Heart left ventricle (tissue), 16 donors: Measurements from ENCODE around the gene SEMA4G. TPM values are rescaled to one million over a fixed set of nuclear protein-coding genes. Genes with fewer than 3 reads are reported as not detected.

Source experiments
- ATAC-seq, 4 donors: fragments of 200-7000 bp; cut with Tn5 transposase; one replicate each; pipeline ENCODE4 v1.9.1; 2020 to 2022; ENCODE audit warnings: moderate library complexity in 4 of 4, mild to moderate bottlenecking in 3 of 4, moderate number of reproducible peaks in 1 of 4
- DNase-seq, 5 donors: peaks; one replicate each; pipeline ENCODE4 v3.0.0-alpha.2; 2020
- H3K27ac ChIP-seq, 12 donors: fragments of 200-600 bp; sonication (generic) in 4 of 12; one replicate each; pipeline versions ENCODE4 v1.5.0 to v1.8.0; 2016 to 2022; ENCODE audit warnings: mild to moderate bottlenecking in 2 of 12
- H3K27me3 ChIP-seq, 9 donors: fragments of 200-600 bp; sonication (generic) in 2 of 9; one replicate each; pipeline versions ENCODE4 v1.5.1 to v1.8.0; 2016 to 2022; ENCODE audit warnings: mild to moderate bottlenecking in 3 of 9
- H3K36me3 ChIP-seq, 9 donors: fragments of 200-600 bp; sonication (generic) in 2 of 9; one replicate each; pipeline versions ENCODE4 v1.5.0 to v1.8.0; 2018 to 2022; ENCODE audit warnings: mild to moderate bottlenecking in 2 of 9
- H3K4me1 ChIP-seq, 12 donors: fragments of 200-600 bp; sonication (generic) in 4 of 12; one replicate each; pipeline versions ENCODE4 v1.5.0 to v1.8.0; 2016 to 2022; ENCODE audit warnings: mild to moderate bottlenecking in 3 of 12
- H3K4me3 ChIP-seq, 12 donors: fragments of 200-600 bp; sonication (generic) in 4 of 12; one replicate each; pipeline versions ENCODE4 v1.5.0 to v1.8.0; 2017 to 2022; ENCODE audit warnings: mild to moderate bottlenecking in 9 of 12, moderate library complexity in 4 of 12
- H3K9me3 ChIP-seq, 12 donors: fragments of 200-600 bp; sonication (generic) in 4 of 12; one replicate each; pipeline versions ENCODE4 v1.5.0 to v1.8.0; 2016 to 2022; ENCODE audit warnings: mild to moderate bottlenecking in 1 of 12
- CTCF ChIP-seq, 12 donors: fragments of 200-600 bp; sonication (generic) in 4 of 12; IDR thresholded peaks; one replicate each; pipeline versions ENCODE4 v1.5.0 to v1.8.0; 2018 to 2022; ENCODE audit warnings: antibody characterized with exemption in 12 of 12, mild to moderate bottlenecking in 5 of 12
- POLR2A ChIP-seq, 2 donors: fragments of 450-650 bp; IDR thresholded peaks; one replicate each; pipeline ENCODE4 v1.6.1; 2017; ENCODE audit warnings: antibody characterized with exemption in 2 of 2, mild to moderate bottlenecking in 2 of 2, moderate library complexity in 2 of 2
- WGBS, 4 donors: extraction: QIAGEN DNeasy Blood & Tissue Kit in 2 of 4; methylation state at CpG; one replicate each; pipeline versions ENCODE4 v1.1.5 to v1.1.7; 2013 to 2018; 5-methylcytosine and 5-hydroxymethylcytosine counted together
- intact Hi-C, 10 donors: fragments of 100-400 bp; cut with DNase I; formaldehyde crosslinking; loops; one replicate each; pipeline versions ENCODE4 v1.11.1 to v1.14.2; 2022
- polyA plus RNA-seq, 2 donors: library from polyadenylated mRNA; stranded (reverse); fragments of 200-250 nt; gene quantifications; one replicate each; pipeline ENCODE4 v1.2.3, GENCODE V29; 2013
- total RNA-seq, 9 donors: library from RNA; depleted of rRNA in 2 of 9; stranded (reverse); fragments of >200 nt in 2 of 9; fragmentation: NEBNext Ultra II Directional in 3 of 9; extraction: Animal tissue kit (Norgen Biotek cat#: 25700) in 3 of 9; gene quantifications; one replicate each; pipeline versions ENCODE4 v1.1.0 to v1.2.4, GENCODE V29; 2016 to 2023
- donor health status: ischemic (EF 13 %, LVEDD 7.1; RV severe dilation, severe dysfunction).
- donor health status: healthy with polysubstance abuse.
- donor health status: DM: no; HTN: yes; CAD: no.
- donor health status: DM: no; HTN: no; CAD: no.
- donor health status: ischemic (EF 25% LVEDD 6.9; RV normal size, moderate dysfunction).
- donor health status: ischemic (EF 25% LVEDD 5.7; RV mildly dilated, moderate dysfunction).
- donor health status: healthy.
- donor health status: DM: yes; HTN: yes; CAD: no.
- donor health status: ischemic (EF 35%, LVEDD 5.7; RV mildly dilated, moderate dysfunction).
- donor health status: nonischemic (EF 11% LVEDD 7.7; RV severe dilation, severe dysfunction).
- donor health status: DM: yes; HTN: yes; CAD: no.
- donor health status: PGD.
- donor health status: ischemic (EF 29% LVEDD 5.4; RV normal size, mild dysfunction).
- donor health status: nonischemic (EF 23%, LVEDD 6.1; RV moderate dilation, normal function).

SEMA4G gene
- total and polyA plus RNA-seq, 11 donors, result 0.22 to 1.8 (median 1.00) TPM

- H3K4me1 ChIP-seq, result peaks cover 0 to 24% (median 8%) of the 10 kb centered on the region in 12 donors
- intact Hi-C loops, result no loop called here
- DNase-seq (no peak), ATAC-seq (peak; percentile 36 to 75 (median 56))
- H3K27me3 ChIP-seq, result no peaks in the 10 kb centered on the region
- H3K36me3 ChIP-seq, result peaks cover 0 to 100% (median 97%) of the 10 kb centered on the region in 9 donors
- no peaks in the 10 kb centered on the region for H3K9me3 ChIP-seq
- TF ChIP-seq POLR2A (IDR thresholded peaks at IDR 0.05), result no peak
- TF ChIP-seq CTCF (IDR thresholded peaks at IDR 0.05), result peak in 1 of 12 donors; percentile 18
- no peak overlapping the region for H3K4me3 ChIP-seq
- peak overlapping the region in 1 of 12 donors; percentile 36 for H3K27ac ChIP-seq
Observed at GRCh38 chr10:100930368-100930767, 38.9 kb upstream of the SEMA4G start.

- TF ChIP-seq CTCF (IDR thresholded peaks at IDR 0.05), result peak in 7 of 12 donors; percentile 11 to 44 (median 35)
- no peak for TF ChIP-seq POLR2A (IDR thresholded peaks at IDR 0.05)
- intact Hi-C loops, result no loop called here
- Histone ChIP-seq H3K36me3 (peaks cover 0 to 100% (median 99%) of the 10 kb centered on the region in 9 donors), H3K4me1 (peaks cover 0 to 13% (median 5%) of the 10 kb centered on the region in 12 donors), H3K9me3 (no peaks in the 10 kb centered on the region), H3K4me3 (no peak overlapping the region), H3K27ac (no peak overlapping the region), H3K27me3 (no peaks in the 10 kb centered on the region)
- 92 to 97% (median 97%) methylated on average over 3 of the region's 3 CpGs for WGBS, 4 donors
- DNase-seq, result no peak
- ATAC-seq, result no peak
Observed at GRCh38 chr10:100934084-100934659, 35.1 kb upstream of the SEMA4G start.

- no peak overlapping the region for H3K27ac ChIP-seq
- no peaks in the 10 kb centered on the region for H3K27me3 ChIP-seq
- TF ChIP-seq POLR2A (IDR thresholded peaks at IDR 0.05) (no peak), CTCF (IDR thresholded peaks at IDR 0.05) (no peak)
- no peak for DNase-seq
- intact Hi-C loops, result loop anchor here in 1 of 10 donors (2.0 kb wide), 1 partner anchor 21 kb away; no protein-coding TSS in a partner anchor
- H3K36me3 ChIP-seq, result peaks cover 0 to 99% (median 97%) of the 10 kb centered on the region in 9 donors
- ATAC-seq, result no peak
- H3K4me1 ChIP-seq, result no peaks in the 10 kb centered on the region
- H3K4me3 ChIP-seq, result no peak overlapping the region
- H3K9me3 ChIP-seq, result no peaks in the 10 kb centered on the region
Observed at GRCh38 chr10:100939763-100940344, 29.4 kb upstream of the SEMA4G start.

- Histone ChIP-seq H3K4me1 (no peaks in the 10 kb centered on the region), H3K9me3 (no peaks in the 10 kb centered on the region), H3K27ac (no peak overlapping the region), H3K4me3 (no peak overlapping the region), H3K27me3 (no peaks in the 10 kb centered on the region), H3K36me3 (peaks cover 0 to 99% (median 97%) of the 10 kb centered on the region in 9 donors)
- DNase-seq (no peak), ATAC-seq (no peak)
- no peak for TF ChIP-seq POLR2A (IDR thresholded peaks at IDR 0.05)
- 97 to 98% (median 98%) methylated on average over 3 of the region's 3 CpGs for WGBS, 4 donors
- intact Hi-C loops, result no loop called here
Observed at GRCh38 chr10:100942229-100942628, 27.1 kb upstream of the SEMA4G start.
